Prostate gland (tissue), 2 donors: Measurements from ENCODE around the gene NIT1. TPM values are rescaled to one million over a fixed set of nuclear protein-coding genes. Genes with fewer than 3 reads are reported as not detected.
"Not testable (repeated sequence)": the region's sequence is repeated elsewhere in the genome, so short reads cannot be mapped to it uniquely, and the experiment has no call there.

Experiments used
- DNase-seq: peaks from one replicate; pipeline ENCODE4 v3.0.0-alpha.2; 2019; ENCODE audit warnings: low spot score
- H3K27ac ChIP-seq, 2 donors: fragments of 200-600 bp; sonication (generic); 2 replicates each; pipeline ENCODE4 v1.5.1; 2017 to 2019
- H3K27me3 ChIP-seq: fragments of 200-600 bp; sonication (generic); replicated peaks from 2 replicates; pipeline ENCODE4 v1.5.1; 2019; ENCODE audit not compliant: insufficient read depth
- H3K36me3 ChIP-seq, 2 donors: fragments of 200-600 bp; sonication (generic); 1 replicate in 1 of 2; 2 replicates in 1 of 2; pipeline versions ENCODE4 v1.5.1 to v1.8.1; 2017 to 2019
- H3K4me1 ChIP-seq: fragments of 200-600 bp; sonication (generic); replicated peaks from 2 replicates; pipeline ENCODE4 v1.5.1; 2019
- H3K4me3 ChIP-seq, 2 donors: fragments of 200-600 bp; sonication (generic); 2 replicates each; pipeline ENCODE4 v1.5.1; 2017 to 2019
- H3K9me3 ChIP-seq: fragments of 200-600 bp; sonication (generic); 2 replicates; pipeline ENCODE4 v1.5.1; 2017
- POLR2A ChIP-seq: fragments of 450-650 bp; IDR thresholded peaks from one replicate; pipeline ENCODE4 v1.6.1; 2016; ENCODE audit warnings: antibody characterized with exemption, mild to moderate bottlenecking
- POLR2AphosphoS5 ChIP-seq: sonication (generic); formaldehyde crosslinking; IDR thresholded peaks from one replicate; pipeline ENCODE4 v1.6.1; 2017; ENCODE audit warnings: antibody characterized with exemption
- WGBS: methylation state at CpG from one replicate; pipeline ENCODE4 v1.1.5; 2018; 5-methylcytosine and 5-hydroxymethylcytosine counted together
- intact Hi-C: fragments of 100-400 bp; cut with DNase I; formaldehyde crosslinking; loops from one replicate; pipeline ENCODE4 v1.14.2; 2022
- total RNA-seq, 2 donors: library from RNA; depleted of rRNA; stranded (reverse); fragments of >200 nt; gene quantifications; one replicate each; pipeline ENCODE4 v1.1.0, GENCODE V29; 2016
- TF ChIP-seq, protein P1 (sequence below), 4 experiments: fragments of 200-600 bp in 2 of 4; fragments of 450-650 bp in 2 of 4; sonication (generic) in 2 of 4; IDR thresholded peaks; 1 replicate in 3 of 4; 2 replicates in 1 of 4; pipeline ENCODE4 v1.5.1; 2016 to 2019; ENCODE audit warnings: antibody characterized with exemption in 4 of 4, mild to moderate bottlenecking in 2 of 4, moderate library complexity in 2 of 4

Gene NIT1
- total RNA-seq, 2 donors from 2014 or later = 31.1 to 51.7 TPM

DNA sequence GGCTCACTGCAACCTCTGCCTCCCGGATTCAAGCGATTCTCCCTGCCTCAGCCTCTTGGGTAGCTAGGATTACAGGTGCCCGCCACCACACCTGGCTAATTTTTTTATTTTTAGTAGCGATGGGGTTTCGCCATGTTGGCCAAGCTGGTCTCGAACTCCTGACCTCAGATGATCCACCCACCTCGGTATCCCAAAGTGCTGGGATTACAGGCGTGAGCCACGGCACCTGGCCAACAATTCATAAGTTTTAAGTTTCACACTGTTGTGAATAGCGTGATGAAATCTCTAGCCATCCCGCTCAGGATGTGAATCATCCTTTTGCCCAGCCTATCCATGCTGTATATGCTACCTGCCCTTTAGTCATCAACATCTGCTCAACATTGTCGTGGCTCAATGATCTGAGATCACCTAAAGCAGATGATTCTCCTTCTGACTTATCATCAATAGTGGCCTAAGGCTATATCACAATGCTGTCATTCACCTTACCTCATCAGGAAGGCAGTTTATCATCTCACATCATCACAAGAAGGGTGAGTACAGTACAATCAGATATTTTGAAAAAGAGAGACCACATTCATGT lies 2.7 kb upstream of the NIT1 start:
- WGBS = 91% methylated on average over 12 of the region's 12 CpGs
- H3K4me3 ChIP-seq = no peak overlapping the region
- DNase-seq = no peak
- peaks cover 11% of the 10 kb centered on the region for H3K4me1 ChIP-seq
- TF ChIP-seq POLR2AphosphoS5 = no peak
- no peak for TF ChIP-seq POLR2A
- TF ChIP-seq, protein P1, sequence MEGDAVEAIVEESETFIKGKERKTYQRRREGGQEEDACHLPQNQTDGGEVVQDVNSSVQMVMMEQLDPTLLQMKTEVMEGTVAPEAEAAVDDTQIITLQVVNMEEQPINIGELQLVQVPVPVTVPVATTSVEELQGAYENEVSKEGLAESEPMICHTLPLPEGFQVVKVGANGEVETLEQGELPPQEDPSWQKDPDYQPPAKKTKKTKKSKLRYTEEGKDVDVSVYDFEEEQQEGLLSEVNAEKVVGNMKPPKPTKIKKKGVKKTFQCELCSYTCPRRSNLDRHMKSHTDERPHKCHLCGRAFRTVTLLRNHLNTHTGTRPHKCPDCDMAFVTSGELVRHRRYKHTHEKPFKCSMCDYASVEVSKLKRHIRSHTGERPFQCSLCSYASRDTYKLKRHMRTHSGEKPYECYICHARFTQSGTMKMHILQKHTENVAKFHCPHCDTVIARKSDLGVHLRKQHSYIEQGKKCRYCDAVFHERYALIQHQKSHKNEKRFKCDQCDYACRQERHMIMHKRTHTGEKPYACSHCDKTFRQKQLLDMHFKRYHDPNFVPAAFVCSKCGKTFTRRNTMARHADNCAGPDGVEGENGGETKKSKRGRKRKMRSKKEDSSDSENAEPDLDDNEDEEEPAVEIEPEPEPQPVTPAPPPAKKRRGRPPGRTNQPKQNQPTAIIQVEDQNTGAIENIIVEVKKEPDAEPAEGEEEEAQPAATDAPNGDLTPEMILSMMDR (IDR thresholded peaks at IDR 0.05) = no peak
- intact Hi-C loops = no loop called here
- H3K27ac ChIP-seq = no peak overlapping the region
- H3K36me3 ChIP-seq = no peaks in the 10 kb centered on the region
- H3K27me3 ChIP-seq = no peaks in the 10 kb centered on the region
- H3K9me3 ChIP-seq = no peaks in the 10 kb centered on the region

DNA sequence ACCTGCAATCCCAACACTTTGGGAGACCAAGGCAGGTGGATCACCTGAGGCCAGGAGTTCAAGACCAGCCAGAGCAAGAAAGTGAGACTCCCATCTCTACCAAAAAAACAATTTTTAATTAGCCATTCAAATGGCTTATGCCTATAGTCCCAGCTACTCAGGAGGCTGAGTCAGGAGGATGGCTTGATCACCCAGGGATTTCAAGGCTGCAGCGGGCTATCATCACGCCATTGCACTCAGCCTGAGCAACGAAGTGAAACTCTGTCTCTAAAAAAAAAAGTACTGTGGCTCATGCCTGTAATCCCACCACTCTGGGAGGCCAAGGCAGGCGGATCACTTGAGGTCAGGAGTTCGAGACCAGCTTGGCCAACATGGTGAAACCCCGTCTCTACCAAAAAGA lies 1.9 kb upstream of the NIT1 start:
- intact Hi-C loops, H3K4me3 ChIP-seq, DNase-seq, H3K27me3 ChIP-seq, H3K36me3 ChIP-seq, H3K9me3 ChIP-seq, H3K27ac ChIP-seq: not testable (repeated sequence)
- peaks cover 11% of the 10 kb centered on the region for H3K4me1 ChIP-seq
- WGBS = 93% methylated on average over 6 of the region's 6 CpGs

DNA sequence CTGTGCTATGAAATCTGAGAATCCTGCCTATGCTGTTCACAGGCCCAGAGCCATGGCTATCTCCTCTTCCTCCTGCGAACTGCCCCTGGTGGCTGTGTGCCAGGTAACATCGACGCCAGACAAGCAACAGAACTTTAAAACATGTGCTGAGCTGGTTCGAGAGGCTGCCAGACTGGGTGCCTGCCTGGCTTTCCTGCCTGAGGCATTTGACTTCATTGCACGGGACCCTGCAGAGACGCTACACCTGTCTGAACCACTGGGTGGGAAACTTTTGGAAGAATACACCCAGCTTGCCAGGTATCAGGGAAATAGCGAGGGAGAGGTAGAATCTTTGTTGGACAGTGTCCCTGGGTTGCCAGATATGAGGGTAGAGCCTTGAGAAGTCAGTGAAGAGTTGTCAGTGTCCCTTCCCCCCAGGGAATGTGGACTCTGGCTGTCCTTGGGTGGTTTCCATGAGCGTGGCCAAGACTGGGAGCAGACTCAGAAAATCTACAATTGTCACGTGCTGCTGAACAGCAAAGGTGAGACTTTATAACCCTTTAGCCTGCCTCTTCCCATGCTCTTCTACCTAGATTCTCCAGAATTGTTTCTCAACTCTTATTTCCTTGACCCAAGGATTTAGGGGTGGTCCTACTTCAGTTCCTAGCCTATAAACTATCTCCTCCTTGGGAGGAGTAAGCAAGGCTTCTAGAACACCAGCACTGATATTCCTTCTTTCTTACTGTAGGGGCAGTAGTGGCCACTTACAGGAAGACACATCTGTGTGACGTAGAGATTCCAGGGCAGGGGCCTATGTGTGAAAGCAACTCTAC lies 1.4 kb downstream of the NIT1 start:
- TF ChIP-seq POLR2AphosphoS5 = no peak
- TF ChIP-seq, protein P1 (IDR thresholded peaks at IDR 0.05) = peak in 2 of 4 experiments; percentile 13 to 34
- Histone ChIP-seq H3K27ac (peak overlapping the region; percentile 92 to 94), H3K27me3 (no peaks in the 10 kb centered on the region), H3K4me1 (peaks cover 11% of the 10 kb centered on the region), H3K4me3 (peak overlapping the region; percentile 69 to 97), H3K36me3 (peaks cover 8 to 21% of the 10 kb centered on the region in 2 donors), H3K9me3 (no peaks in the 10 kb centered on the region)
- WGBS = 21% methylated on average over 10 of the region's 10 CpGs
- no peak for DNase-seq
- intact Hi-C loops = loop anchor here (2.0 kb wide), 1 partner anchor 14 kb away; the partner anchor contains the start of gene DEDD

DNA sequence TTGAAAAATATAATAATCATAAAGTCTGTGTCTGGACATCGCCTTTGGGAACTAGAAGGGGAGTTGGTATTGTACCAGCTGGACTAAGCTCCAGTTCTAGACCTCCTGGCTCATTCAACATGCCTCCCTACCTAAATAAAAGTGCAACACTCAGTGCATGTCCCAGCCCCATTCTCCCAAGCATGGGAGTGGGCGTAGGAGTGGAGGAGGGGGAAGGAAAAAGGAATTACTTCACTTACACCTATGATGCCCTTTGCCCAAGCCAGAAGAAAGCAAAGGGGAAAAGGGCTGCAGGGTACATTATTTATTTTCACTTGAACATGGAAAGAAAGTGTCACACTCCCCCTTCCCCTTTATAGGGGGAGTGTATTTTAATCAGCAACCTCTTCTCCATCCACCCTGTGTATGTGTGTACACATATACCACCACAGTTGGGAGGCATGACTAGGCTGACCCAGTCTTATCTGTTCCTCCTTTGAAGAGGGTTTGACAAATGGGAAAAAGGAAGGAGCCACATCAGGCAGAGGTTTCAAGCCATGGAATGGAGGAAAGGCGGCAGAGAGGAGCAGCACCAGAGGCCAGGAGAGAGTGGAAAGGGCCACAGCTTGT lies 3.2 kb downstream of the NIT1 start:
- 86% methylated on average over 3 of the region's 3 CpGs for WGBS
- Histone ChIP-seq H3K4me3 (no peak overlapping the region), H3K4me1 (peaks cover 11% of the 10 kb centered on the region), H3K9me3 (no peaks in the 10 kb centered on the region), H3K27me3 (no peaks in the 10 kb centered on the region), H3K27ac (no peak overlapping the region), H3K36me3 (peaks cover 8 to 25% of the 10 kb centered on the region in 2 donors)
- intact Hi-C loops = no loop called here
- no peak for DNase-seq
- TF ChIP-seq, protein P1 (IDR thresholded peaks at IDR 0.05) = no peak

- H3K4me3 ChIP-seq = no peak overlapping the region
- 76% methylated on average over 4 of the region's 4 CpGs for WGBS
- peaks cover 8 to 25% of the 10 kb centered on the region in 2 donors for H3K36me3 ChIP-seq
- no peak for TF ChIP-seq POLR2AphosphoS5
- TF ChIP-seq POLR2A = no peak
- TF ChIP-seq, protein P1 (IDR thresholded peaks at IDR 0.05) = no peak
- H3K27me3 ChIP-seq = no peaks in the 10 kb centered on the region
- H3K27ac ChIP-seq = no peak overlapping the region
- no peaks in the 10 kb centered on the region for H3K9me3 ChIP-seq
- intact Hi-C loops = no loop called here
- H3K4me1 ChIP-seq = peaks cover 11% of the 10 kb centered on the region
- no peak for DNase-seq
Measured at GRCh38 chr1:161121834-161122233, 3.9 kb downstream of the NIT1 start.
